ENCODE measurements around the gene MDC1. TPM values are rescaled to one million over a fixed set of nuclear protein-coding genes. Genes with fewer than 3 reads are reported as not detected.
"Not testable (repeated sequence)": the region's sequence is repeated elsewhere in the genome, so short reads cannot be mapped to it uniquely, and the experiment has no call there.

The MDC1 gene
- total RNA-seq, 6 experiments from 2014 or later = 8.8 to 15.5 (median 12.1) TPM

- TF ChIP-seq CTCF (IDR thresholded peaks at IDR 0.05) = peak in 1 of 4 donors; percentile 5
- not testable (repeated sequence) for H3K27ac ChIP-seq, H3K4me3 ChIP-seq, ATAC-seq, H3K27me3 ChIP-seq, H3K9me3 ChIP-seq
- intact Hi-C loops (cut with DNase I) = loop anchor here in 1 of 2 donors (2.0 kb wide), 1 partner anchor 45 kb away; no protein-coding TSS in a partner anchor
- Histone ChIP-seq H3K36me3 (peaks cover 9 to 51% (median 27%) of the 10 kb centered on the region in 4 donors), H3K4me1 (peaks cover 0 to 23% (median 10%) of the 10 kb centered on the region in 4 donors)
- peak in 1 of 3 donors; percentile 37 for DNase-seq
- whole genome bisulfite sequencing (ENCODE audit: insufficient coverage, low coverage, low lambda C conversion rate, missing lambda C conversion rate) = 68% methylated on average over 10 of the region's 29 CpGs
Measured at GRCh38 chr6:30723843-30724741, 7.0 kb upstream of the MDC1 start.

DNA sequence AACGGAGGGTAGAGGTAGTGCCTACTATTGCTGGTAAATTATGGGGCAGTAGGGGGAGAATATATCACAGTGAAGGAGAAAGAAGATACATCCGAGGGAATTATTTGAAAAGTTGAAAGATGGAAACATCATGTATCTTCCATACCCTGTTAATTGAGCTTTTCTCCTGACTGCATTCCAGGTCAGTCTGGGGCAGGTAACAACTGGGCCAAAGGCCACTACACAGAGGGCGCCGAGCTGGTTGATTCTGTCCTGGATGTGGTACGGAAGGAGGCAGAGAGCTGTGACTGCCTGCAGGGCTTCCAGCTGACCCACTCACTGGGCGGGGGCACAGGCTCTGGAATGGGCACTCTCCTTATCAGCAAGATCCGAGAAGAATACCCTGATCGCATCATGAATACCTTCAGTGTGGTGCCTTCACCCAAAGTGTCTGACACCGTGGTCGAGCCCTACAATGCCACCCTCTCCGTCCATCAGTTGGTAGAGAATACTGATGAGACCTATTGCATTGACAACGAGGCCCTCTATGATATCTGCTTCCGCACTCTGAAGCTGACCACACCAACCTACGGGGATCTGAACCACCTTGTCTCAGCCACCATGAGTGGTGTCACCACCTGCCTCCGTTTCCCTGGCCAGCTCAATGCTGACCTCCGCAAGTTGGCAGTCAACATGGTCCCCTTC is 6.2 kb upstream of the MDC1 start:
- H3K4me3 ChIP-seq, ATAC-seq, H3K27ac ChIP-seq, H3K9me3 ChIP-seq, H3K27me3 ChIP-seq: not testable (repeated sequence)
- Histone ChIP-seq H3K36me3 (peaks cover 9 to 46% (median 23%) of the 10 kb centered on the region in 4 donors), H3K4me1 (peaks cover 0 to 27% (median 13%) of the 10 kb centered on the region in 4 donors)
- 24% methylated on average over 3 of the region's 16 CpGs for WGBS (ENCODE audit: insufficient coverage, low coverage, low lambda C conversion rate, missing lambda C conversion rate)
- peak in 2 of 3 donors; percentile 31 to 35 for DNase-seq
- intact Hi-C loops (cut with DNase I) = loop anchor here in 1 of 2 donors (2.0 kb wide), 1 partner anchor 44 kb away; no protein-coding TSS in a partner anchor

GRCh38 chr6:30722280-30723112 is 5.4 kb upstream of the MDC1 start:
- WGBS (ENCODE audit: insufficient coverage, low coverage, low lambda C conversion rate, missing lambda C conversion rate) = 4% methylated on average over 25 of the region's 27 CpGs
- Histone ChIP-seq H3K4me1 (peaks cover 0 to 31% (median 16%) of the 10 kb centered on the region in 4 donors), H3K27ac (peak overlapping the region; percentile 43 to 90 (median 71)), H3K9me3 (no peaks in the 10 kb centered on the region), H3K27me3 (no peaks in the 10 kb centered on the region), H3K4me3 (peak overlapping the region; percentile 88 to 94 (median 91)), H3K36me3 (peaks cover 9 to 40% (median 20%) of the 10 kb centered on the region in 4 donors)
- TF ChIP-seq CTCF (IDR thresholded peaks at IDR 0.05) (peak; percentile 91 to 97 (median 96)), POLR2A (IDR thresholded peaks at IDR 0.05) (no peak)
- ATAC-seq = peak; percentile 10 to 45 (median 35)
- intact Hi-C loops (cut with DNase I) = loop anchor here in 1 of 2 donors (2.0 kb wide), 1 partner anchor 44 kb away; no protein-coding TSS in a partner anchor
- DNase-seq = peak; percentile 79 to 84 (median 82)

DNA sequence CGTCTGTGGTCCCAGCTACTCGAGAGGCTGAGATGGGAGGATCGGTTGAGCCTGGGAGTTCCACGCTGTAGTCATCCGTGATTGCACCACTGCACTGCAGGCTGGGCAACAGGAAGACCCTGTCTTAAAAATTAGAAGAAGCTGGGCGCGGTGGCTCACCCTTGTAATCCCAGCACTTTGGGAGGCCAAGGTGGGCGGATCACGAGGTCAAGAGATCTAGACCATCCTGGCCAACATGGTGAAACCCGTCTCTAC is 4.9 kb upstream of the MDC1 start:
- peaks cover 0 to 31% (median 16%) of the 10 kb centered on the region in 4 donors for H3K4me1 ChIP-seq
- peak in 1 of 3 donors; percentile 57 for DNase-seq
- peaks cover 9 to 34% (median 20%) of the 10 kb centered on the region in 4 donors for H3K36me3 ChIP-seq
- 2% methylated on average over 7 of the region's 10 CpGs for WGBS (ENCODE audit: insufficient coverage, low coverage, low lambda C conversion rate, missing lambda C conversion rate)
- intact Hi-C loops (cut with DNase I) = loop anchor here in 1 of 2 donors (2.0 kb wide), 1 partner anchor 43 kb away; no protein-coding TSS in a partner anchor
- H3K4me3 ChIP-seq = peak overlapping the region; percentile 88 to 94 (median 91)
- H3K27me3 ChIP-seq, ATAC-seq, H3K9me3 ChIP-seq: not testable (repeated sequence)
- H3K27ac ChIP-seq = peak overlapping the region; percentile 43 to 90 (median 71)
